PC-3 (cell line): ENCODE data around the gene ADGRL3. TPM values are rescaled to one million over a fixed set of nuclear protein-coding genes. Genes with fewer than 3 reads are reported as not detected.
A peak's percentile ranks its signal among the peaks of the same experiment; 100 is the strongest.
"Not testable (repeated sequence)": the region's sequence is repeated elsewhere in the genome, so short reads cannot be mapped to it uniquely, and the experiment has no call there.

Experiments
- ATAC-seq: fragments of 200-7000 bp; cut with Tn5 transposase; 2 replicates; pipeline ENCODE4 v1.9.1; 2020; ENCODE audit warnings: mild to moderate bottlenecking, moderate library complexity
- BruUV-seq: library from RNA; stranded (reverse); fragments of 400-500 nt; replicated peaks from 2 replicates; lab custom pipeline; 2021; lab: Mats Ljungman, UMichigan
- CTCF ChIA-PET: fragments of 300-600 bp; sonication (Branson Sonifier 250); formaldehyde crosslinking; loops from one replicate; lab custom pipeline; 2022; ENCODE audit warnings: antibody characterized with exemption; lab: Charles Lee
- POLR2A ChIA-PET: fragments of 300-600 bp; sonication (Branson Sonifier 250); formaldehyde crosslinking; loops from one replicate; lab custom pipeline; 2022; ENCODE audit warnings: antibody characterized with exemption; ENCODE audit not compliant: unreplicated experiment; lab: Charles Lee
- DNase-seq: peaks from one replicate; pipeline ENCODE4 v3.0.0-alpha.2; 2015
- H2AFZ ChIP-seq: fragments of 300-600 bp; sonication (generic); 2 replicates; pipeline ENCODE4 v1.6.0; 2016; ENCODE audit warnings: antibody characterized with exemption, low read length
- H3F3A ChIP-seq: fragments of 300-600 bp; sonication (generic); one replicate; pipeline ENCODE4 v1.6.0; 2017; ENCODE audit warnings: antibody characterized with exemption, low read length, control low read depth, mild to moderate bottlenecking; ENCODE audit not compliant: unreplicated experiment
- H3K27ac ChIP-seq: fragments of 300-600 bp; sonication (generic); 2 replicates; pipeline ENCODE4 v1.5.1; 2016; ENCODE audit warnings: mild to moderate bottlenecking, low read length
- H3K27me3 ChIP-seq: fragments of 300-600 bp; sonication (generic); 2 replicates; pipeline ENCODE4 v1.6.1; 2016; ENCODE audit warnings: low read length, mixed read lengths
- H3K36me3 ChIP-seq: fragments of 300-600 bp; sonication (generic); 2 replicates; pipeline ENCODE4 v1.6.1; 2016; ENCODE audit warnings: low read depth, mixed run types, low read length, mixed read lengths
- H3K4me1 ChIP-seq: fragments of 300-600 bp; sonication (generic); 2 replicates; pipeline ENCODE4 v1.5.1; 2016; ENCODE audit warnings: low read length; ENCODE audit not compliant: insufficient read depth
- H3K4me2 ChIP-seq: fragments of 300-600 bp; sonication (generic); 2 replicates; pipeline ENCODE4 v1.6.0; 2016; ENCODE audit warnings: low read length
- H3K4me3 ChIP-seq: fragments of 300-600 bp; sonication (generic); 2 replicates; pipeline ENCODE4 v1.5.1; 2016; ENCODE audit warnings: mild to moderate bottlenecking, low read length, mixed read lengths
- H3K79me2 ChIP-seq: fragments of 300-600 bp; sonication (generic); 2 replicates; pipeline ENCODE4 v1.6.1; 2017; ENCODE audit warnings: low read length, mixed read lengths
- H3K9ac ChIP-seq: fragments of 300-600 bp; sonication (generic); 2 replicates; pipeline ENCODE4 v1.6.0; 2016; ENCODE audit warnings: mild to moderate bottlenecking, low read length
- H3K9me2 ChIP-seq: fragments of 300-600 bp; sonication (generic); replicated peaks from 2 replicates; pipeline ENCODE4 v1.6.1; 2016; ENCODE audit warnings: mixed run types, low read length, mixed read lengths
- H3K9me3 ChIP-seq: fragments of 300-600 bp; sonication (generic); 2 replicates; pipeline ENCODE4 v1.6.1; 2016; ENCODE audit warnings: low read length, mixed read lengths
- H4K20me1 ChIP-seq: fragments of 300-600 bp; sonication (generic); 2 replicates; pipeline ENCODE4 v1.6.1; 2016; ENCODE audit warnings: low read length, mixed read lengths
- CTCF ChIP-seq: fragments of 300-600 bp; sonication (generic); conservative IDR thresholded peaks from 2 replicates; pipeline ENCODE4 v1.5.1; 2017; ENCODE audit warnings: antibody characterized with exemption, low read depth, mild to moderate bottlenecking, low read length
- EZH2 ChIP-seq: fragments of 300-600 bp; sonication (generic); IDR thresholded peaks from one replicate; pipeline ENCODE4 v1.6.1; 2017; ENCODE audit warnings: antibody characterized with exemption, mild to moderate bottlenecking, low read length; ENCODE audit not compliant: unreplicated experiment
- EZH2phosphoT487 ChIP-seq: fragments of 300-600 bp; sonication (generic); IDR thresholded peaks from 2 replicates; pipeline ENCODE4 v1.6.1; 2018; ENCODE audit warnings: mild to moderate bottlenecking, antibody characterized with exemption, low read length, borderline replicate concordance
- intact Hi-C: fragments of 100-400 bp; cut with micrococcal nuclease; formaldehyde crosslinking; loops from 2 replicates; pipeline ENCODE4 v1.9.0; 2023
- total RNA-seq: library from RNA; depleted of rRNA; stranded (reverse); fragments of >200 nt; gene quantifications from 2 replicates; pipeline ENCODE4 v1.2.3, GENCODE V29; 2014

ADGRL3 gene
- total RNA-seq, 1 experiment from 2014 or later = 0.66 TPM

DNA sequence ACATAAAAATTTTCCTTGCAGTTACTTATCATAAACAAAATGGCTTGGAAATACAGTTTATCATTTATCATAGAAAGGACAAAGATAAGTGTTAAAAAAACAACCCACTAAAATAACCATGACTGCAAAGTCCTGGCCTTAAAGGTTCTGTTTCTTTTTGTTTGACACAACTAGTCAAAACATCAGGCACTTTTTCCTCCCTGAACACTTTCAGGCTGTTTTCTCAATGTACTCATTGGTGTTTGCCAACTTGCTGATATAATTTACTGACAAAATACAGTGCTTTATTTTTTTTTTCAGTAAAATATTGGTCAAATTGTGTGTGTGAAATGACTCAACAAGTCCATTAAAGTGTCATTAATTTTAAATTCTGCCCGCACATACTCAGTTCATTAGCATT lies 156.6 kb downstream of the ADGRL3 start:
- TF ChIP-seq CTCF (no peak), EZH2 (no peak), EZH2phosphoT487 (no peak)
- Histone ChIP-seq H3F3A (no peaks in the 10 kb centered on the region), H3K79me2 (no peaks in the 10 kb centered on the region), H3K36me3 (no peaks in the 10 kb centered on the region), H3K9me3 (no peaks in the 10 kb centered on the region), H3K9me2 (no peaks in the 10 kb centered on the region), H3K9ac (no peak overlapping the region), H3K4me3 (no peak overlapping the region), H2AFZ (no peak overlapping the region), H3K27me3 (no peaks in the 10 kb centered on the region), H3K27ac (no peak overlapping the region), H3K4me2 (no peak overlapping the region), H3K4me1 (no peaks in the 10 kb centered on the region; the same call in 1 of the 2 replicates), H4K20me1 (no peaks in the 10 kb centered on the region)
- POLR2A ChIA-PET = no interaction called here
- intact Hi-C loops = no loop called here
- CTCF ChIA-PET = no interaction called here
- BruUV-seq = no TSS peak
- DNase-seq (no peak), ATAC-seq (no peak)

DNA sequence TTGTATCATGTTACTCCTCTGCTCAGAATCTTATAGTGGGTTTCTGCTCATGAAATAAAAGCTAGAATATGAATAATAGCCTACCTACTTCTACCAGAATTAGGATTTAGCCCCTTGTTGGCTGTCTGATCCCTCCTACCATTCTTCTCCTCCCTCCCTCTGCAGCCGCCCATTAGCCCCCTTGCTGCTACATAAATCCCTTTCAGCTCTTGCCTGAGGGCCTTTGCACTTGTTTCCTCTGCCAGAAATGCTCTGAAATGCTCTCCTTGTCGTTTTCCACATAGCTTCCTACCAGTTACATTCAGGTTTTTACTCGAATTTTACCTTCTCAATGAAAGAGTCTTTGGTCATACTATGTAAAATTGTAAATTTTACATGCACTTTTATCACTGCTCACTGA lies 159.2 kb downstream of the ADGRL3 start:
- Histone ChIP-seq H4K20me1 (no peaks in the 10 kb centered on the region), H3K9me3 (no peaks in the 10 kb centered on the region), H3K4me1 (no peaks in the 10 kb centered on the region; the same call in 1 of the 2 replicates), H3K36me3 (no peaks in the 10 kb centered on the region), H3K9ac (no peak overlapping the region), H3K4me2 (no peak overlapping the region), H3K79me2 (no peaks in the 10 kb centered on the region), H3K27me3 (no peaks in the 10 kb centered on the region), H2AFZ (no peak overlapping the region), H3K4me3 (no peak overlapping the region), H3K9me2 (no peaks in the 10 kb centered on the region), H3F3A (no peaks in the 10 kb centered on the region), H3K27ac (no peak overlapping the region)
- ChIA-PET POLR2A (no interaction called here), CTCF (no interaction called here)
- ATAC-seq (no peak), DNase-seq (no peak)
- intact Hi-C loops = no loop called here
- BruUV-seq = no TSS peak
- no peak for TF ChIP-seq CTCF
- no peak for TF ChIP-seq EZH2phosphoT487
- TF ChIP-seq EZH2 = no peak

DNA sequence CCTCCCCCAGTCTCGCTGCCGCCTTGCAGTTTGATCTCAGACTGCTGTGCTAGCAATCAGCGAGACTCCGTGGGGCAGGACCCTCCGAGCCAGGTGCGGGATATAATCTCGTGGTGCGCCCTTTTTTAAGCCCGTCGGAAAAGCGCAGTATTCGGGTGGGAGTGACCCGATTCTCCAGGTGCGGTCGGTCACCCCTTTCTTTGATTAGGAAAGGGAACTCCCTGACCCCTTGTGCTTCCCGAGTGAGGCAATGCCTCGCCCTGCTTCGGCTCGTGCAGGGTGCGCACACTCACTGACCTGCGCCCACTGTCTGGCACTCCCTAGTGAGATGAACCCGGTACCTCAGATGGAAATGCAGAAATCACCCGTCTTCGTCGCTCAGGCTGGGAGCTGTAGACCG lies 172.7 kb downstream of the ADGRL3 start:
- H2AFZ ChIP-seq = peak overlapping the region; percentile 49
- H3K36me3 ChIP-seq, H3K9me3 ChIP-seq, CTCF ChIA-PET, H3F3A ChIP-seq, H3K27me3 ChIP-seq, H3K79me2 ChIP-seq, ATAC-seq, POLR2A ChIA-PET, H3K9me2 ChIP-seq, H4K20me1 ChIP-seq: not testable (repeated sequence)
- peak overlapping the region; percentile 39; the same call in 1 of the 2 replicates for H3K9ac ChIP-seq
- H3K4me1 ChIP-seq = peaks cover 24% of the 10 kb centered on the region
- H3K4me3 ChIP-seq = peak overlapping the region; percentile 58
- H3K4me2 ChIP-seq = peak overlapping the region; percentile 61
- intact Hi-C loops = loop anchor here (10.0 kb wide), 1 partner anchor 92 kb away; no protein-coding TSS in a partner anchor
- peak overlapping the region; percentile 39 for H3K27ac ChIP-seq
- DNase-seq = peak; percentile 25
- TSS peak; percentile 56 for BruUV-seq
